IPS-NIHi7 (cell line): ENCODE measurements around the gene IGSF21.

Source experiments
- DNase-seq: peaks from one replicate; pipeline ENCODE4 v3.0.0; 2012; ENCODE audit warnings: mixed read lengths; ENCODE audit errors: extremely low spot score

The IGSF21 gene

GRCh38 chr1:18119289-18119688, 11.7 kb downstream of the IGSF21 start:
- no peak for DNase-seq

- DNase-seq, result no peak
Observed at GRCh38 chr1:18119771-18120377, 12.3 kb downstream of the IGSF21 start.

- DNase-seq, result no peak
Observed at GRCh38 chr1:18120638-18121037, 13.0 kb downstream of the IGSF21 start.

GRCh38 chr1:18121072-18121820, 13.6 kb downstream of the IGSF21 start:
- no peak for DNase-seq

GRCh38 chr1:18123467-18123992, 15.9 kb downstream of the IGSF21 start:
- no peak for DNase-seq

- no peak for DNase-seq
Observed at GRCh38 chr1:18124977-18125376, 17.4 kb downstream of the IGSF21 start.

- no peak for DNase-seq
Observed at GRCh38 chr1:18126616-18127015, 19.0 kb downstream of the IGSF21 start.

- DNase-seq, result no peak
Observed at GRCh38 chr1:18128298-18128697, 20.7 kb downstream of the IGSF21 start.

- DNase-seq, result no peak
Observed at GRCh38 chr1:18130356-18130755, 22.8 kb downstream of the IGSF21 start.

- DNase-seq, result no peak
Observed at GRCh38 chr1:18132022-18132710, 24.6 kb downstream of the IGSF21 start.

- DNase-seq, result peak; percentile 33
Observed at GRCh38 chr1:18132711-18133541, 25.3 kb downstream of the IGSF21 start.

GRCh38 chr1:18134324-18135046, 26.9 kb downstream of the IGSF21 start:
- DNase-seq, result no peak

- DNase-seq, result no peak
Observed at GRCh38 chr1:18137759-18138345, 30.3 kb downstream of the IGSF21 start.

- peak; percentile 41 for DNase-seq
Observed at GRCh38 chr1:18139198-18139981, 31.8 kb downstream of the IGSF21 start.

- DNase-seq, result no peak
Observed at GRCh38 chr1:18140411-18140810, 32.8 kb downstream of the IGSF21 start.

- no peak for DNase-seq
Observed at GRCh38 chr1:18141661-18142060, 34.1 kb downstream of the IGSF21 start.

GRCh38 chr1:18142471-18142870, 34.9 kb downstream of the IGSF21 start:
- no peak for DNase-seq

- no peak for DNase-seq
Observed at GRCh38 chr1:18142969-18143368, 35.4 kb downstream of the IGSF21 start.

GRCh38 chr1:18144062-18144461, 36.5 kb downstream of the IGSF21 start:
- DNase-seq, result no peak
